ENCODE data around the gene CNKSR3. TPM values are rescaled to one million over a fixed set of nuclear protein-coding genes. Genes with fewer than 3 reads are reported as not detected.

Gene CNKSR3
- total RNA-seq, 1 donor from 2014 or later = 0.09 TPM

DNA sequence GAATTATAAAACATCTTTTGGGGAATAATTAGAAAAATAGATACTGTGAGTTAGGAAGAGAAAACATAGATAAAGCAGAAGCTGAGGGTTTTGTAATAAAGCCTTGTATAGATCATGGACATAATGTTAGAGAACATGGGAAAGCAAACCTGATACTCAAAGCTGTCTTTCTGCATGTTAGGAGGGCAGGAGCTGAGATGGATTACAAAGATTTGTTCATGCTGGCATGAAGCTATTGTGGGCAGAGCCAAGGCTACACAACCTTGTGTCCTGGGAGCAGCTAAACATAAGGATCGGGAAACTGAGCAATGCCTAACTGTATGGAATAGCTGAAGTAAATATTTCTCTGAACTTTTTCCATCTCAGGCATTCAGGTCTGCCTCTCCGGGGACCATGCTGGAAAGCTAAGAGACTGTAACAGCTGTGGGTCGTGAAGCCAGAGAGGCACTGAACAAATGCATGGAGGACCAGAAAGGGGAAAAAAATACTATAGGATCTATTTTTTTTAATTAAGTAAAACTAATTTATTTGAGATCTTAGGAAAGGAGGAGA is 28.2 kb upstream of the CNKSR3 start:
- Mint-ChIP-seq H3K27me3 (ENCODE audit: low read depth) (no peaks in the 10 kb centered on the region), H3K4me1 (ENCODE audit: low read depth) (no peaks in the 10 kb centered on the region), H3K4me3 (ENCODE audit: low read depth) (no peak overlapping the region)

DNA sequence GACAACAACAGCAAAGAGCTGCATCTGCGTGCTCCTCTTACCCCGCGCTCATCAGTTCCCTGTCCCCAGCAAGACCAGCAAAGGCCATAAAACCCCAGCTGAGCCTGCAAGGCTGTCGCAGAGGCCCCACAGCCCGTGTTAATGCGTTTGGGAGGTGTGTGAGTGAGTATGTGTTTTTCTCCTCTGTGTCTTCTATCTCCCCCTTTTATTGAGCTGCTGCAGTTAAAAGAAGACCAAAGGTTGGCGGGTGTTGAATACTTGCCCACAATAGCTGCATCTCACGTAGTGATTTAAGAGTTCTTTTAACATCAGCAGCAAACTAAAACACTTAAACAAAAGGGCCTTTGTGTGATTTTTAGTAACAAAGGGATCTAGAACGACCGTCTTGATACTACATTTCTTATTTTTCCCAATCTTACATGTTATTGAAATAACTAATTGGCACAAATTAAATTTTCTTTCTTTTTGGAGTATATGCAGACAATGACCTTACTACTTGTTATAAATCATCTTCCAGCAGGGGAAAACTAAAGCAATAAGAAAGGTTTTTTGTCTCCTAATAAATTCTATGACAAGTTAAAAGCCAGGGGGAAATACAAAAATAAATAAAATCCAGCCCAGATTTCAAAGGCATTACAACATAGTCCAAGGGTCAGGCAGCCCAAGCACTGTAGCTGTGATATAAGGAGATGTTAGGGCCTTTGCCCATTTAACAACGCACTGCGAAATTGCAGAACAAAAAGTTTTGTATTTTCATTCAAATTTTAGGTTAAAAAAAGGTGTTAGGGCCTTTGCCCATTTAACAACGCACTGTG is 27.2 kb upstream of the CNKSR3 start:
- H3K4me1 Mint-ChIP-seq (ENCODE audit: low read depth) = no peaks in the 10 kb centered on the region
- H3K4me3 Mint-ChIP-seq (ENCODE audit: low read depth) = no peak overlapping the region
- H3K27me3 Mint-ChIP-seq (ENCODE audit: low read depth) = no peaks in the 10 kb centered on the region
- H3K9me3 Mint-ChIP-seq = no peaks in the 10 kb centered on the region
- intact Hi-C loops (cut with micrococcal nuclease) = no loop called here
- no peak overlapping the region for H3K27ac Mint-ChIP-seq
- DNase-seq (ENCODE audit: low spot score) = no peak
- no peaks in the 10 kb centered on the region for H3K36me3 Mint-ChIP-seq (ENCODE audit: low read depth)

More for the DNA sequence above, 28.2 kb upstream of the CNKSR3 start:
- H3K27ac Mint-ChIP-seq = no peak overlapping the region
- intact Hi-C loops (cut with micrococcal nuclease) = no loop called here
- no peaks in the 10 kb centered on the region for H3K36me3 Mint-ChIP-seq (ENCODE audit: low read depth)
- no peaks in the 10 kb centered on the region for H3K9me3 Mint-ChIP-seq
- DNase-seq (ENCODE audit: low spot score) = no peak

- intact Hi-C loops (cut with micrococcal nuclease) = no loop called here
- no peak overlapping the region for H3K4me3 Mint-ChIP-seq (ENCODE audit: low read depth)
- no peaks in the 10 kb centered on the region for H3K9me3 Mint-ChIP-seq
- no peaks in the 10 kb centered on the region for H3K27me3 Mint-ChIP-seq (ENCODE audit: low read depth)
- no peaks in the 10 kb centered on the region for H3K36me3 Mint-ChIP-seq (ENCODE audit: low read depth)
- no peak overlapping the region for H3K27ac Mint-ChIP-seq
- DNase-seq (ENCODE audit: low spot score) = no peak
- H3K4me1 Mint-ChIP-seq (ENCODE audit: low read depth) = no peaks in the 10 kb centered on the region
These were observed 26.5 kb upstream of the CNKSR3 start for GRCh38 chr6:154536999-154537398.

GRCh38 chr6:154536255-154536654 is 25.8 kb upstream of the CNKSR3 start:
- no peaks in the 10 kb centered on the region for H3K9me3 Mint-ChIP-seq
- H3K27ac Mint-ChIP-seq = no peak overlapping the region
- no peaks in the 10 kb centered on the region for H3K27me3 Mint-ChIP-seq (ENCODE audit: low read depth)
- H3K36me3 Mint-ChIP-seq (ENCODE audit: low read depth) = no peaks in the 10 kb centered on the region
- no peak overlapping the region for H3K4me3 Mint-ChIP-seq (ENCODE audit: low read depth)
- no peak for DNase-seq (ENCODE audit: low spot score)
- intact Hi-C loops (cut with micrococcal nuclease) = no loop called here
- no peaks in the 10 kb centered on the region for H3K4me1 Mint-ChIP-seq (ENCODE audit: low read depth)

GRCh38 chr6:154535851-154536250 is 25.4 kb upstream of the CNKSR3 start:
- H3K4me3 Mint-ChIP-seq (ENCODE audit: low read depth) = no peak overlapping the region
- H3K36me3 Mint-ChIP-seq (ENCODE audit: low read depth) = no peaks in the 10 kb centered on the region
- intact Hi-C loops (cut with micrococcal nuclease) = no loop called here
- DNase-seq (ENCODE audit: low spot score) = no peak
- H3K9me3 Mint-ChIP-seq = no peaks in the 10 kb centered on the region
- H3K27me3 Mint-ChIP-seq (ENCODE audit: low read depth) = no peaks in the 10 kb centered on the region
- H3K27ac Mint-ChIP-seq = no peak overlapping the region
- no peaks in the 10 kb centered on the region for H3K4me1 Mint-ChIP-seq (ENCODE audit: low read depth)

GRCh38 chr6:154535147-154535546 is 24.7 kb upstream of the CNKSR3 start:
- Mint-ChIP-seq H3K4me1 (ENCODE audit: low read depth) (no peaks in the 10 kb centered on the region), H3K9me3 (no peaks in the 10 kb centered on the region), H3K4me3 (ENCODE audit: low read depth) (no peak overlapping the region), H3K36me3 (ENCODE audit: low read depth) (no peaks in the 10 kb centered on the region), H3K27me3 (ENCODE audit: low read depth) (no peaks in the 10 kb centered on the region), H3K27ac (no peak overlapping the region)
- DNase-seq (ENCODE audit: low spot score) = no peak
- intact Hi-C loops (cut with micrococcal nuclease) = no loop called here

DNA sequence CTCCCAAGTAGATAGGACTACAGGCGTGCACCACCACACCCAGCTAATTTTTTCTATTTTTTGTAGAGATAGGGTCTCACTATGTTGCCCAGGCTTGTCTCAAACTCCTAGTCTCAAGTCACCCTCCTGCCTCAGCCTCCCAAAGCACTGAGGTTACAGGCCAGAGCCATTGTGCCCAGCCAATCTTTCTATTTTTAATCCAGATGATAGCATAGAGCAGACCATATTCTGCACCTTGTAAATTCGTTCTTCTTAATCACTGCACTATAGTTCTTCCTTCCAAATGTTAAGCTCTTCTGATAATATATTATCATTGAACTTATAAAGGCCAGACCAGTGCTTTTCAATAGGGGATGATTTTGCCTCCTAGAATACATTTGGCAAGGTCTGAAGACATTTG is 24.0 kb upstream of the CNKSR3 start:
- Mint-ChIP-seq H3K4me3 (ENCODE audit: low read depth) (no peak overlapping the region), H3K4me1 (ENCODE audit: low read depth) (no peaks in the 10 kb centered on the region), H3K27me3 (ENCODE audit: low read depth) (no peaks in the 10 kb centered on the region), H3K27ac (no peak overlapping the region), H3K9me3 (no peaks in the 10 kb centered on the region), H3K36me3 (ENCODE audit: low read depth) (no peaks in the 10 kb centered on the region)
- no peak for DNase-seq (ENCODE audit: low spot score)
- intact Hi-C loops (cut with micrococcal nuclease) = no loop called here

DNA sequence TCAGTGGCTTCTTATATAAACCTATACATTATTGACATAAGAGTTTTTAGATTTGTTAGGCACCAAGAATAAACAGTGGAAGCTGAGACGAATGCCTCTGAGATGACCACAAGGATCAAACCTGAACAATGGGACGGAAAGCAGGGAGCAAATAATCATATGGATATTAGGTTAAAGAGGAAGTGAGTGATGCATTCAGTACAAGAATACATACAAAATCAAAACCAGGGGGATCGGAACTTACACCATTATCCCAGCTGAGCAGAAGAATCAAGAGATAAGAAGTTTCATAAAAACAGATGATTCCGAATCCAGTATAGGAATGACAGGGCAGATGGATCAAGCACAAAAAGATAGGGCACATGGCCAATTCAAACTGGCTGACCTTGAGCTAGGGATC is 21.9 kb upstream of the CNKSR3 start:
- H3K9me3 Mint-ChIP-seq = no peaks in the 10 kb centered on the region
- no peaks in the 10 kb centered on the region for H3K36me3 Mint-ChIP-seq (ENCODE audit: low read depth)

GRCh38 chr6:154529957-154530356 is 19.5 kb upstream of the CNKSR3 start:
- DNase-seq (ENCODE audit: low spot score) = no peak
- no peak overlapping the region for H3K27ac Mint-ChIP-seq
- no peak overlapping the region for H3K4me3 Mint-ChIP-seq (ENCODE audit: low read depth)
- intact Hi-C loops (cut with micrococcal nuclease) = no loop called here
- no peaks in the 10 kb centered on the region for H3K27me3 Mint-ChIP-seq (ENCODE audit: low read depth)
- H3K9me3 Mint-ChIP-seq = no peaks in the 10 kb centered on the region
- no peaks in the 10 kb centered on the region for H3K36me3 Mint-ChIP-seq (ENCODE audit: low read depth)
- H3K4me1 Mint-ChIP-seq (ENCODE audit: low read depth) = peaks cover 2% of the 10 kb centered on the region

More for the DNA sequence above, 21.9 kb upstream of the CNKSR3 start:
- intact Hi-C loops (cut with micrococcal nuclease) = no loop called here
- Mint-ChIP-seq H3K27ac (no peak overlapping the region), H3K27me3 (ENCODE audit: low read depth) (no peaks in the 10 kb centered on the region), H3K4me3 (ENCODE audit: low read depth) (no peak overlapping the region), H3K4me1 (ENCODE audit: low read depth) (no peaks in the 10 kb centered on the region)
- DNase-seq (ENCODE audit: low spot score) = no peak

GRCh38 chr6:154528310-154528915 is 17.9 kb upstream of the CNKSR3 start:
- intact Hi-C loops (cut with micrococcal nuclease) = no loop called here
- H3K4me1 Mint-ChIP-seq (ENCODE audit: low read depth) = peaks cover 2% of the 10 kb centered on the region
- H3K27ac Mint-ChIP-seq = no peak overlapping the region

GRCh38 chr6:154526996-154527395 is 16.5 kb upstream of the CNKSR3 start:
- Mint-ChIP-seq H3K27ac (no peak overlapping the region), H3K27me3 (ENCODE audit: low read depth) (no peaks in the 10 kb centered on the region), H3K4me3 (ENCODE audit: low read depth) (no peak overlapping the region), H3K9me3 (no peaks in the 10 kb centered on the region), H3K4me1 (ENCODE audit: low read depth) (peaks cover 2% of the 10 kb centered on the region), H3K36me3 (ENCODE audit: low read depth) (no peaks in the 10 kb centered on the region)
- intact Hi-C loops (cut with micrococcal nuclease) = no loop called here
- DNase-seq (ENCODE audit: low spot score) = no peak

More at GRCh38 chr6:154528310-154528915, 17.9 kb upstream of the CNKSR3 start:
- DNase-seq (ENCODE audit: low spot score) = no peak
- no peaks in the 10 kb centered on the region for H3K27me3 Mint-ChIP-seq (ENCODE audit: low read depth)
- no peaks in the 10 kb centered on the region for H3K36me3 Mint-ChIP-seq (ENCODE audit: low read depth)
- H3K4me3 Mint-ChIP-seq (ENCODE audit: low read depth) = no peak overlapping the region
- no peaks in the 10 kb centered on the region for H3K9me3 Mint-ChIP-seq

DNA sequence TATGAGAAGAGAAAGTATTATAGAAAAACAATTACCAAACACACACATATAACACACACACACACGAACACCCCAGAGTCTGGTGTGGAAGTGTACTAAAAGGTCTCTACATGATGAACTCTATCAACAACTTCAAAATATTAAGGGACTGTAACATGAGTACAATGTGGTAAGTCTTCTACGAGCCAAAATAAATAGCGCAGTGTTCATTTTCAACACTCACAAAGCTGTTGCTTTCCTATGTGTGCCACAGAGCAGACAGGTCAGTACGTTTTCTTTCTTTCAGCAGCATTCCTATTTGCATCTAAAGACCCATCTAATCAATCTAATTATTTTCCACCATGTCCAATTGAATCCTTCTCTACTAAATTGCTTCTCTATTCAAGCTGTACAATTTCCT is 12.1 kb upstream of the CNKSR3 start:
- Mint-ChIP-seq H3K9me3 (no peaks in the 10 kb centered on the region), H3K27me3 (ENCODE audit: low read depth) (peaks cover 6% of the 10 kb centered on the region), H3K4me3 (ENCODE audit: low read depth) (no peak overlapping the region), H3K36me3 (ENCODE audit: low read depth) (no peaks in the 10 kb centered on the region), H3K27ac (no peak overlapping the region), H3K4me1 (ENCODE audit: low read depth) (peaks cover 2% of the 10 kb centered on the region)
- no peak for DNase-seq (ENCODE audit: low spot score)
- intact Hi-C loops (cut with micrococcal nuclease) = no loop called here

DNA sequence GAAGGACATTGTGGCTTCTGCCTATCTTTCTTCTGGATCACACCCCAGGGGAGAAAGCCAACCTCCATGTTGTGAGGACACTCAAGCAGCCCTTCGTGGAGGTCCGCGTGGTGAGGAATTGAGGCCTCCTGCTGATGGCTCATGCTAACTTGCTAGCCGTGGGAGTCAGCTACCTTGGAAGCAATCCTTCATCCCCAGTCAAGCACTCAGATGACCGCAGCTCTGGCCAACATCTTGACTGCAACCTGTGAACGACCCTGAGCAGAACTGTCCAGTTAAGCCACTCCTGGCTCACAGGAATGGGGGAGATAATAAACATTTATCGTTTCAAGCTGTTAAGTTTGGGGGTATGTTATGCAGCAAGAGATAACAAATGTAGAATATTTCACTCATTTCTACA is 10.9 kb upstream of the CNKSR3 start:
- no peaks in the 10 kb centered on the region for H3K4me1 Mint-ChIP-seq (ENCODE audit: low read depth)
- no peaks in the 10 kb centered on the region for H3K36me3 Mint-ChIP-seq (ENCODE audit: low read depth)
- intact Hi-C loops (cut with micrococcal nuclease) = no loop called here
- peaks cover 6% of the 10 kb centered on the region for H3K27me3 Mint-ChIP-seq (ENCODE audit: low read depth)
- no peaks in the 10 kb centered on the region for H3K9me3 Mint-ChIP-seq
- no peak overlapping the region for H3K27ac Mint-ChIP-seq
- no peak for DNase-seq (ENCODE audit: low spot score)
- no peak overlapping the region for H3K4me3 Mint-ChIP-seq (ENCODE audit: low read depth)
